NCI-H82 treated with DMSO at 0.1 percent for 48 hours (cell line): ENCODE data around the gene UPK1B.

Experiments used
- DNase-seq: peaks from one replicate; lab custom pipeline; 2025; ENCODE audit not compliant: unreplicated experiment; lab: John Stamatoyannopoulos, UW

Gene UPK1B

DNA sequence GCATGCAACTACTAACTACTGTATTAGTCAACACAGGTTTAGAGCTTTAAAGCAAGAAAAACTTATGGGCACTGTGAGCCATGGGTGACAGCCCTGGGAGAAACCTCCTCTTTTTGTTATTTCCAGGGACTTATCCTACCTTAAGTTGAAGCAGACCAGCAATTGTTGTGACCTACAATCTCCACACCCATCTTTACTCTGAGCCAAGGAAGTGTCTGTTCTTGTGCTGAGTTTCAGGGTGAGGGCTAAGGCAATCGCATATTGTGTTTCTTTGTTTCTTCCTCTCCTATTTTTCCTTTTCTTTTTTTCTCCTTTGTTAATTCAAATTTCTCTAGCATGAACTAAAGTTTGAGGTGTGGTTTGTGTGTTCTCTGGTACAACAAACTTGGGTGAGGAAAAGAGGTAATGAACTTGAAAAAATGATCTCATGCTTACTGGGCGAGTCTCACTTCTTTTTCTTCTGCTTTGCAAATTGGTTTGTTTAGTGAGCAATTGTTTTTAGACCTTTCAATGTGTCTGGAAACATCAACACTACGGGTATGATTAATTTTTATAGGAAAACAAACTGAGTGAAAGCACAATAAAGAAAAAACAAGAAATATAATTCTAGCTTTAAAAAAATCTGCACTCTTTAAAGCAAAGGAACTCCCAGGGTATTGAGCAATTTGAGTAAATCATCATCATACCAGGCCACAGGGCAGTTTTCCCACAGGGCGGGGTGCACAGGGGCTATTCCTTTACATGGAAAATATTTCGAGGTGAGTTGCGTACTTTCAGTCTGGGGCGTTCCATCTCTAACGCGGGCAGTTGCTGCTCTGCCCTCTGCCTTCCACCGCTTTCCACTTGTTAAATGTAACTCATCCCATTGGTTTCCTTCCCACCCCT, 2.7 kb downstream of the UPK1B start:
- no peak for DNase-seq

DNA sequence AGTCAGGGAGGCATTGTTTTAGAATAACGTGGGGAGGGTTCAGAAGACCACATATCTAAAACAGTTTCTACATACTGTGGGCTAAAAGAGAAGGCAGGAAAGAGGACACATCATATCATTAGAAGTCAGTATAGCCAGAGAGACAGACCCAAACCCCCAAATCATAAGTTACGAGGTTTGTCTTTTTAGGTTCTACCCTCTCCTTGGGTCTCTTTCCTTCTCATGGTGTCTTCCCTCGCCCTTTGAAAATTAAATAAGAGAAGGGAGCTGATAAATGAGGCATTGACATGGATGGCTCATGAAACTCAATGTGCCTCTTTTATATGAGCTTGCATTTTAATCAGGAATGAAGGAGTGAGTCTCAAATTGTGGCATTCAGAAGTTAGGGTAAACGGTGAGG, 3.4 kb downstream of the UPK1B start:
- no peak for DNase-seq

DNA sequence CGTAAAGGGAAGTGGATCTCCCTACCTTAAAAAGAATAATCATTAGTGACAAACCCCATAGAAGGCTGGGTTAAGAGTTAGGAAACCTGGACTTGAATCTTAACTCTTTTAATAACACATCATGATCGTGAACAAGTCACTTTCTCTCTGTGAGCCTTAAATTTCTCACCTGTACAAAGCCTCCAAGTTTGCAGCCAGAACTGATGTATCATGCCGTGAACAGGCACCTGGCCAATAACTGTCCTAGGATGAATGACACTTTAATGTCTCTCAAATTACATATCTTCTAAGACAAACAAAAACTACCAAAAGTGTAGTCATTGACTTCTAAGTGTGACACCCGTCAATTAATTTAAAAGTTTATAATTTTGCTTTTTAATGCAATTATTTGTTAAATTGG, 3.9 kb downstream of the UPK1B start:
- no peak for DNase-seq

DNA sequence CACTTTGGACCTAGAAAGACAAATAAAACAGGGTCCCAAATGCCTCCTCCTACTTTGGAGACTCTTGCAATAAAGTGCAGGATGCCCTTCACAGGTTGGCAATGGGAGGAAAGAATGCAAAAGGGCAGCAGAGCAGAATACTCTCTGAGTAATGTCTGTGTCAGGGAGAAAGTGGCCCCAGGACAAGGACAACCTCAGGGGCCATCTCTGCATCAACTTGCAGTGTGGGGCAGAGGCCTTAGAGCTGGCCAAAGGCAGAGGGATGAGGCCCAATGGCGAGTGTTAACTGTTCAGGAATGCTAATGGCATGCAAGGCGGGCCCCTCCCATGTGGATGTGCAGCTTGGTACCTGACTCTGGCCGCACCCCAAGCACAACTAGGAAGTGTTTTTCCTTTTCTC, 8.4 kb downstream of the UPK1B start:
- no peak for DNase-seq

DNA sequence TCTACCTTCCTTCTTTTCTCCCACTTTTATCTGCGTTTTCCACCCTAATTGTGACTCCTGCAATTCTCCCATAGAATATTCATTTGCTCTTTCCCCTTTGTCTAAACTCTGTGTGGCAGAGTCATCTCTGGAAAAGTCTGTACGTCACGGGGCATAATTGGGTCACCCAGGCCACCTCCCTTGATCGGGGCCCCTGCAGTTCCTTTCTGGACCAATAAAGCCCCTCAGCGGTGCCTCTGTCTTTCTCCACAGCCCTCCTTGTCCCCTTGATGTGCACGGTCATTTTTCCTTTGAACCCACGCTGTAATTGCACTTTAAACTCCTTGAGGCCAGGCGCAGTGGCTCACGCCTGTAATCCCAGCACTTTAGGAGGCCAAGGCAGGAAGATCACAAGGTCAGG, 10.7 kb downstream of the UPK1B start:
- no peak for DNase-seq

DNA sequence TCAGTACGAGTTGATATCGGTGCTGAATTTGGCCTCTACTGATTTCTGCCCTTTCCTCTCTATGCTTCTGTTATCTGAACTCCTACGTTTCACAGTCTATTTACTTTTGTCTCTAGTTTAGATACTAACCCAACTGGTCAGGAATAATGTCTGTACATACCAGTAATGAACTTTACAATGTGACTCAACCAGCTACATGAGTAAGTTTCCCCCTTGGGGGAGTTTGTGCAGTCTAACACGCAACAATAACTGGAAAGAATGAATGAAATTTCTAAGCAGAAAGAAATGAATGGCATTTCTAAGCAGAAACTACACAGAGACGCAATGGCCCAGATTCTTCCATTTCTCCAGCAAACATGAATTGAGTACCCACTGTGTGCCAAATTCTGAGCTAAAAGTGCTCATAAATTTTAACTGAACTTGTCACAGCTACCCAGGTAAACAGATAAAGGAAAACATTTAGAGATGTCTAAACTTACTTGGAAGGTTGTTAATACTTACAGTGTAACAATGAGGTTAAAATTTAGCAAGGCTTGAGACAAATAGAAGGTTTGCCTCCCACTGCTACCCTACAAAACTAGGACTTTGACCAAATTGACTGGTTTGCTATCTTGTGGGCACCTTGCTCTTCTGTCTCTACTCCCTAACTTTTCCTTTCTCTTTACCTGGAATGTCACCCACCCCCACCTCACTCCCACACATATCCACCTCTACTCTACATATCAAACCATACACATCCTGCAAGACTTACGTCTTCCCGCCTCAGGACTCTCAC, 11.6 kb downstream of the UPK1B start:
- DNase-seq, result no peak

DNA sequence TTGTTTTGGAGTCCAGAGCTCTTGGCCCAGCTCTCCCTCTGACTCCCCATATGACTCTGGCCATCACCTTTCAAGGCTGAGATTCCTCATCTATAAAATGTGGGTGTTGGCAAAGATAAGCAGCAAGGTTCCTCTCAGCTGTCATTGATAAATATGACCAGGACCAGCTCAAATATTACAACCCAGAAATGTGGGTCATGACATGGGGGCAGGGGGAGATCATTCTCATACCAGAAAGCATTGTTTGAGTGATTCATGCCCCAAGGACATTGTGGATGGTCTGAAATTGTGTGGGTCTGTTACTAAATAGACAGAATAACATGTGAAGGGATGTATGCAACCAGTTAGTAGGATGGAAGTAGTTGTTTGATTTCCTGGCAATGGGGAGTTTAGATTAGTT, 13.9 kb downstream of the UPK1B start:
- no peak for DNase-seq

DNA sequence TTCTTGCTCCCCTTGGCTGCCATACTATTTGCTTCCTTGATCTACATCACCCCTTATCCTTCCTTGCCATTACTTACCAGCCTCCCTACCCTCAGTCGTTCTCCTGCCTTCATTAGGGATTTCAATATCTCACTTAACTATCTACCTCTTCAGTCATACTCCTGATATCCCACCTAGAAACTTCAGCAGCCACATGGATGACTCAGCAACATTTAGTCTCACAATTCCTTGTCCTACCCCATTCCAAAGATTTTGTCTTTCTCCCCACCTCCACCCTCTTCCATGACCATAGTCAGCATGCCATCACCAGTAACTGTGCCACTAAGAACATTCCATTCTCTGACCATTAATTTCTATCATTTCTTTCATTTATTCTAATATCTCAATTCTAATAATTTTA, 18.4 kb downstream of the UPK1B start:
- no peak for DNase-seq

DNA sequence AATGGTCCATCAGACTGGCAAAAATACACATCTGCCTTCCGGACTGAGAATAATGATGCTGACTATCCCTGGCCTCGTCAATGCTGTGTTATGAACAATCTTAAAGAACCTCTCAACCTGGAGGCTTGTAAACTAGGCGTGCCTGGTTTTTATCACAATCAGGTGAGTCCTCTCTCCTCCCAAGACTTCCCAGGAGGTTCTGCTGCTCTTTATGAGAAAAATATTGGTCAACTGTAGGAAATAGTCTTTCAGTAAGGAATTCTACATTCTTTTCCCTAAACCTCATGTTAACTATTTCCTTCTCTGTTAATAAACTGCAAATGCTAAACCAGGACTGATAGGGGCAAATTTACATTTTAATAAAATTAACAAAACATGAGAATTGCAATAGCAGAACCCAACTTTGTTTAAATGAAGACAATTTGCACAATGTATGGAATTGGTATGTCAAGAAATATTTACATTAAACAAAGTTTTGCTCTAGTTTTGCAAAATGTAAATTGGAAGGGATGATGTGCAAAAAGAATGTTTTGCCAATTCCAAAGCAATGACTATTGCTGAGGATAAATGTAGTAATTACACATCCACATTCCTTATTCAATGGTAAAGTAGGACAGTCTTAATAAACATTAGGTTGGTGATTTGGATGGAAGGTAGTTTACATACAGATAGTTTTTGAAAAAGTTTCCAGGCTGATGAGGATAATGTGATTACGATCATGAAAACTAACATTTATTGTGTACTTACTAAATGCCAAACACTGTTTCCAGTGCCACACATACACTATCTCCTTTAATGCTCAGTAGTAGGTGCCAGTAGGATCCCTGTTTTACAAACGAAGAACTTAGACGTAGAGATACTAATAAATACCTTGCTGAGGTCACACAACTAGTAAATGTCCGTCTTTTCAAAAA, 21.1 kb downstream of the UPK1B start:
- no peak for DNase-seq

DNA sequence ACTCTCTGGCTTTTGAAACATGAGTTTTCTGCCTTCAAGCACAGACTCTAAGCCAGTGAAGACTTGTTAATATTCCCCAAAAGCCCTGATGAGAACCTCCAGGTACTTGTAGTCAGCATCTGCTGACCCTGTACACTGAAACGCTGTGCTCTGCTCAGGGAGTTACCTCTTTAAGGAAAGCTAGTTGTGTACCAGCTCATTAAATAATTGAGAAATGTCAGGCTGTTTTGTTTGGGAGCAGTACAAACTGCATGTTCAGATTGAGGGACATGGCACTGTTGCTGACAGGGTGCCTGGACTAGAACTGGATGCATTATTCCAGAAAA, 21.7 kb downstream of the UPK1B start:
- no peak for DNase-seq

DNA sequence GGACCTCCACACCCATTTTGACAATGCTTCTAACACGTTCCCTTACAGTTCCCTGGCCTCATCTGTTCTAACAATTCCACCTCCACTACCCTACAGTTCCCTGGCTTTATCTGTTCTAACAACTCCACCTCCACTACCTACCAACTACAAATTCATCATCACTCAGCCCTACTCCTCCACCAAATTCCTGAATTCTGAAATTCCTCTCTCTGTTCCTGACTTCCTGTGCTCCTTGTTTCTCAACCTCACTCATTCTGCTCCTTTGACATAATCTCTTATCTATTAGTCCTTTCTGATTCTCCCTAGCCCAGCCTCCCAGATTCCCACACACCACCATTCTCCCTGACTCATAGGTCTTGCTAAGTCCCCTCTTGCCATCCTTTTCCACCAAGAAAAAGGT, 22.5 kb downstream of the UPK1B start:
- no peak for DNase-seq

DNA sequence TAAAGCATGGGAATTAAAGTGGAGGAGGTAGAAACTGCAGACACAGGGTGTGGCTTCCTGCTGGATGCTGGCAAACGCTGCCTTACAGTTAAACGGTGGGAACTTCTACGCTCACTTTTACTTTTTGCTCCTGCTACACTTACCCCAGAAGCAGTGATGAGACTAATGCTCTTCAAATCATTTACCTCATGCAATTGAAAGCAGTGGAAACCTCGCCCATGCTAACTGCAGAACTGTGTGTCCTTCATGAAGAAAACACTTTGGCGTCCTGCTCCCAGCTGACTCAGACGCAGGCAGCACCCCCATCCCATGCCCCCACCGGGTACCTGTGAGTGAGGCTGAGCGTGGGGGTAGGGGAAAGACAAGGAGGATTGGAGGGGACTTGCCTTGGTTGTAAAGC, 31.8 kb downstream of the UPK1B start:
- no peak for DNase-seq

DNA sequence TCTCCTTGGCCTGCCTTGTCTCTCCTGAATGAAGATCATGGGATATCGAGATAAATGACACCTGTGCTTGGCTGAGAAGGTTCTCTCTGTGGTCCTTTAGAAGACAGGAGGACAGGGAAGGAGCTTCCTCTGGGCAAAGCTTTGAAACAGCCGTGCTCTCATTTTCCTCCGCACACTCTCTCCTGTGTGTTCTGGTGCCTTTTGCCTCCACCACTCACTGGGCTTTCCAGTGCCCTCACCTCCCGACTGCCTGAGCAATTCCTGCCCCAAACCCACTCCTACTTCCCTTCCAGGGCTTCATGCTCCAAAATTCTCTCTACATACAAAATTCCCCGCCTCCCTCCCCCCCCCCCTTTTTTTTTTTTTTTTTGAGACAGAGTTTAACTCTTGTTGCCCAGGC, 32.3 kb downstream of the UPK1B start:
- no peak for DNase-seq

DNA sequence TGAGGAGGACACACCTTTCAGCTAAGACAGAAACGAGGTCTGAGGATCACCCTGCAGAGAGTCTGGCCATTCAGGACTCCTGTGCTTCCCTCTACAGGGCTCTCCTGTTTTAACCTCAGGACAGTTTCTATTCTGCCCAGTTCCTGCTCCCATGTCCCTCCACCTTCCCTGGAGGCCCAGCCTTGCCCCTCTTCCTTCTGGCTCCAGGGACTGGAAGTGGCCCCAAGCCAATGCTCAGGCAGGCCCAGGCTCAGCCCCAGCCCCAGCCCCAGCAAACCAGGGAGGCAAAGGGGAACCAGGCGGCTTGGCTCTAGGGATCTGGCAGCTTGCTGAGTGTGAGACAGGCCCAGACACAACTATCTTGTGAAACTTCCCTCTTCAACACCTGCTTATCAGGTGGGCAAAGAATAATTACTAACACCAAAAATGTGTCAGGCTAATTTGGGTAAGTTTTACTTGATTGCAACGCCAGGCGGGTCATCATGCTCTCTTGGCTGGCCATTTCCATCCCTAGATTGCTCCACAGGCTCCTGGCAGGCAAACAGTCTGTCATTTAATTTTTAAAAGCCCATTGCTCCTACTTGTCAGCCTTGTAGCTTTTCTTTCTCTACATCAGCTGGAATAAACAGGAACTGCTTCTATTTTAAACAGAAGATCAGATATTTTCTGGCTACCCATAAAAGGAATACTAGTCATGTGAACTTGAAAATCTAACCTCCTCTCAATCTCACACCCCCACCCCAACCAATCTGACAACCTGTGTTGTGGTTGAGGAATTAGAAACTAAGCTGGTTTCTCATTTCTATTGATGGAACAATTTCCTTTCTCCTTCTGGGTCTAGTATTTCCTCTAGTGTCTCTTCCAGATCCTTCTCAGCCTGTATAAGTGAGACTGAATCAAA, 33.5 kb downstream of the UPK1B start:
- DNase-seq, result no peak

DNA sequence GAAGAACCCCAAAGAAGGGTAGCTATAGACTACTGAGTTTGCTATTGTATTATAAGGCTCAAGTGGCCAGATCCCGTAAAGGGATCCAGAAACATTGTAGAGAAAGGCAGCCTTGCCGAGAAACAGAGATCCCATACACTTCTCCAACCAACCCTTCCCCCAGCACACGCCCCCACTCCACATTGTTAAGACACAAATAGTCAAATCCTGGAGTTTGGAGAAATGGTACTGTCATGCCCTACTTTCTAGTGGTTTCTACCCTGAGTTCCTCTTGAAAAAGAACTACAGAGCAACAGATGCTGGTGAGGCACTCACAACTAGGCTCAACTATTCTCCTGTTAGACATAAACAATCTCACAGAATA, 34.1 kb downstream of the UPK1B start:
- DNase-seq, result no peak

DNA sequence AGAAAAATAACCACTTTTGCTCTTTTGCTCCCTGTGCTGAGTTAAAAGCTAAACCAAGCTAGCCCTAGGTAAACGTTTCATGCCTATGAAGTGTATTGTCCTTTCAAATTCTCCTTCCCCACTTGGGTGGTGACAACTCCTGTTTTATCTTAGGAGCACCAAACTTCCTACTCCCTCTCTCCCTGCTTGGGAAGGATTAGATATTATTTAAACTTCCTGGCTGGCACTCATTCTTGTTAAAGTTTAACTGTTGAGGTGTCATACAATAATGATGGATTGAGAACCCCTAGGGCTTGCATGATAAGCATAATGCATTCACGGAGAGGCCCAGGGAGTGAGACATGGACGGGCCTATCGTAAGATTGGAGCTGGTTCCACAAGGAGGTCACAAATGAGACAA, 37.8 kb downstream of the UPK1B start:
- DNase-seq, result no peak

DNA sequence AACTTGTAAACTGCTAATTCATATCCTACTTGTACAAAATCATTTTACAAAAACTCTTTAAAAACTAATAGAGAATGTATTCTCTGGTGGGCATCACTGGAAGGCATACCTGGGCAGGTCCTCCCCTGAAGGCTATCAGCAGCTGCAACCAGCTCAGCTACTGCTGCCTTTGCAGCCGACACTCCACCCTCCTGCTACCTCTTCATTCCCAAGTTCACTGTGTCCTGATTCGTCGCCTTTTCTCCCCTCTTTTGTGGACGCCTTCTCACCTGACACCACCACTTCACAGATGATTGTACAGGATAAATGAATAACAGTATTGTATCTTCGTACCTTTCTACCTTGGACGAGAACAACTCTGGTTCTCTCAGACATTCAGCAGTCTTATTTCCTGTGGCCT, 38.4 kb downstream of the UPK1B start:
- DNase-seq, result no peak

DNA sequence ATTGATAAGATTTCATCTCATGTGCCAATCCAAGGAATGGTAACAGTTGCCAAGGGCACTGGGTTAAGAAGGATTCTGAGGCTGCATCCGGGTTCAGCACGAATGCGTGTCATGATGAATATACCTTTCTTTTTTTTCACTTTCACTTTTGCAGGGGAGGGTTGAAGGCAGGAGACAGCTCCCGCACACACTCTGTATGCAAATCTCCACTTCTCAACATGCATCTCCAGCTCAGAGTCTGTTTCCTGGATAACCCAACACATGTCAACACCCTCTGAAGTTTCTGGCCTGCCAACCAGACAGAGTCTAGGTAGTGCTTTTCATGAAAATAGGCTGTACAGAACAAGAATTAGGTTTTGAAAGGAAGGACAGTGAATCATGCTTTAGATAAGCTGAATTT, 45.7 kb downstream of the UPK1B start:
- DNase-seq, result no peak

DNA sequence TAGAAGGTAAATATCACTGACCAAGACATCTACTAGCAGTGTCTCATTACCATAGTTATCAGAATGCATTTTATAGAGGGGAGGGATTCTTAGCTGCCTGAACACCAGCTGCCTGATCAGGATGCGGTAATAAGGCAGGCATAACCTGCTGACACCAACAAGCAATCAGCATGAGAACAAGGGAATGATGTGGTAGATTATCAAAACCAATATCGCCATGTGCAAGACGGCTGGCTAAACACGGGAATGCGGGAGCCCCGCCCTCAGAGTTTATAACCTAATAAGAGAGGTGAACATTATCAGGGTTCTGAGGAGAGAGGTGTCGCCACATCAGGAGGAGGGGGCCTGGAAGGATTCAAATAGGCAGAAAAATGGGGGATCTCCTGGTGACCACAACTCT, 46.8 kb downstream of the UPK1B start:
- DNase-seq, result no peak

DNA sequence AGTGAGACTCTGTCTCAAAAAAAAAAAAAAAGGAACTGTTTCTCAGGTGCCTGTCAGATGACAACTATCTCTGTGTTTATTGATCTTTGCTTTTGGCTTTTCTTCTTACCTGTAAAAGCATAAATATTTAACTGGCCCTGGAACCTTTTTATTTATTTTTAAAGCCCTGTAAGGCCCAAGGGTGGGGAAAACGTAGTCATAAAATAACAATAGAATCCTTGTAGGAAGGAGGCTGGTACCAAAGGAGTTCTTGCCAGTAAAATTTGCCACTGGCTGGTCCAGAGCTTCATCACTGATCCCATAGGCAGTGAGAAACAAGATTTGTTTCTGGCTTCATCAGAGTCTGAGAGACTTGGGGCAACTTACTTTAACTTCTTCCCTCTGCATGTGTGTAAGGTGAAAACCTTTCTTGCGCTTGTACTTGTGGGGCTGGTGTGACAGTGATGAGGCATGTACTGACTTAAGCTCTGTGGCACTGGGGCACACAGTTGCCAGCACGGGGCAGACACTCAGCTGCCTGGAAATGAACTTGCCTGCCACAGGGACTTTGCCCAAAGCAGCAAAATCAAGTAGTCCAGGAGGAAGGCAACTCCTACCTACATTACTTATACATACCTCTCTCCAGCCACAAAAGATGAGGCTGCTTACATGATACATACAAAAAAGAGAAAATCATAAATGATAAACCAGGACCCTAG, 47.7 kb downstream of the UPK1B start:
- no peak for DNase-seq
